HG03175 (cell line): ENCODE measurements around the gene FAM161B.
"Not testable (repeated sequence)": the region's sequence is repeated elsewhere in the genome, so short reads cannot be mapped to it uniquely, and the experiment has no call there.

Experiments
- ATAC-seq: cut with Tn5 transposase; IDR thresholded peaks from one replicate; pipeline ENCODE4 v1.9.1; 2021; ENCODE audit warnings: mild to moderate bottlenecking, moderate library complexity; ENCODE audit not compliant: unreplicated experiment

Gene FAM161B

DNA sequence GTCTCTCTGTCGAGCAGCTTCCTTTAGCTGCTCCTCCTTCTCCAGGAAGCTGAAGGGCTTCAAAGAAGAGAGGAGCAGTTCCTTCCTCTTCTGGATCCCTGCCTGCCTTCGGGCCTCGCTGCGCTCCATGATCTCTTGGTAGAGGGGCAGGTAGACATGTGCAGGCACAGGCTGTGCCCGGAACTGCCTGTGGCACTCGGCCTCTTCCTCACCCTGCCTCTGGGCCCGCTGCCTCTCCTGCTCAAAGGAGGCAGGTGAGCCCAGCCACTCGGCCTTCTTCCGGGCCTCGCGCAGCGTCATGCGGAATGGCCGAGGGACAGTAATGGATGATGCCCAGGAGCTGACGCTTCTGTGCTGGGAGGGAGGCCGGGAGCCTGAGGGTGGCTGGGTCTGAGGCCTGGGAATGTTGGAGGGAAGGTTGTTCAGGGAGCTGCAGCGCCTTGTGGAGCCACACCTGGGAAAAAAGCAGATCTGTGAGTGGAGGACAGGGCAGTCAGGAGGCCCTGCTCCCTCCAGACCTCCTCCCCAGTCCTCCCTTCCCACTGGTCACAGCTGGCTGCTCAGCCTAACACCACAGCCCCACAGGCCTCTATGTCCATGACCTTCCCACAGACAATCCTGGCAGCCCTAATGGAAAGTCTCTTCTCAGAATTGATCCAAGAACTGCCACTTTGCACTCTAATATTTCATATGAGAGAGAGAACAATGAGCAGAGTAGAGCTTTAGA is 5.3 kb downstream of the FAM161B start:
- no peak for ATAC-seq

DNA sequence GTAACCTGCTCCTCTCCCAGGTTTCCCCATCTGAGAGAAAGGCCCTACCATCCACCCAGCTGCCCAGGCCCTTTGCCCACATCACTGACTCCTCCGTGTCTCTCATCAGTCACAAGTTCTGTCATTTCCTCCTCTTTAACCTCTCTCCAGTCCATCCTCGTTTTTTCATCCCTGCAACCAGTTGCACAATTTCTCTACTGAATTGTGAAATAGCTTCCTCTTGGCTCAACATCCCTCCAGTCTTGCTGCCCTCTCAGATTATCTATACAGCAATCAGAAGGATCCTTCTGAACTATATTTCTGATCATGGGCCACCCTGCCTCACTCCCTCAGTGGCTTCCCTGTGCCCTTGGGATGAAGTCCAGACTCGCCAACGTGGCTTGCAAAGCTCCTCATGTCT is 6.8 kb downstream of the FAM161B start:
- ATAC-seq = no peak

DNA sequence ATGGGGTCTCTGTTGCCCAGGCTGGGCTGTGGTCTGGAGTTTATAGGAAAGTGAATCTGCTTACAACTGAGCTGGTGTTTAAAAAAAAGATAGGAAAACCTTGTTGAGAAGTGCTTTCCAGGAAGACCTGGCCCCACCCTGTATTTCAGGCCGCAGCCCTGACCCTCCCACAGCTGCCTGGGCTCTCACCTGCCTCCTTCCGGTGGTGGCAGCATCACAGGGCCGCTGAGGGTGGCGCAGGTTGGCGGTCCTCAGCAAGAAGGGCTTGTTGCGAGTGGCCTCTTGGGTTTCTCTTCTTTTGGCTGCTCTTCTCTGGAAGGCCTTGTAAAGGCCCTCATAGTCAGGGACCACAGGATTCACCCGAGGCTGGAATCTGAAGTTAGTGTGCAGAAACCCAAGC is 7.7 kb downstream of the FAM161B start:
- ATAC-seq = no peak

DNA sequence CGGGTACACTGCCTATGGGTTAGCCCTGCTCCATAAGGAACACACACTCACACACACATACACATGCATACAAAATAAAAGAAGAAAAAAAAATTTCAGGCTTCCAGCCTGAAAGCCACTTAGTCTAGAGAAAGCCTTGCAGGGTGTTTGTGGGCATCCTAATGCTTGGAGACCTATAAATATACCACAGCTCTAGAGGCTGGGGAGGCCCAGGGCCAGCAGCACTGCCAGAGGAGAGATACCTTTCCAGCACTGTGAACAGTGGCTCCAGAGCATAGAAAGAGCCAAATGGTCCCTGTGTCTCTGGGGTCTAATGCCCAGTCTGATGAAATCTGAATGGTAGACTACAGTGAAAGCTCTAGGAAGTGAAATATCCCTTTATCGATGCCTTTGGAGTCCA is 12.9 kb downstream of the FAM161B start:
- ATAC-seq = no peak

DNA sequence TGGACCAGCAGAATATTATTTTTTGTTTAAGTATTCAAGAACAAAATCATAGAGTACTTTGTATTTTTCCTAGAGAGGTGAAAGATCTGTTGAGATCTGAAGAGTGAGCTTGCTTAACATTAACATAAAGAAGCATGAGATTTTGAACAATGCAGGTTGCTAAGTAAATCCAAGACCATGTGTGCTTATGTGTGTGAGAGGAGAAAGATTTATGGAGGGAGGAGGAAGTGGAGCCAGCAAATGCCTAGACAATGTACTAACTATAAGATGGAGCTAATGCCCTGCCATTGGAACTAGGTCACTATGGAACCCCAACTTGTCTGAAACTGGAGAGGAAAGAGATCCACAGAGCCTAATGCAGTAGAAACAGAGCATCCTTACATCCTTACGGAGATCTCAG is 13.3 kb downstream of the FAM161B start:
- ATAC-seq = no peak

DNA sequence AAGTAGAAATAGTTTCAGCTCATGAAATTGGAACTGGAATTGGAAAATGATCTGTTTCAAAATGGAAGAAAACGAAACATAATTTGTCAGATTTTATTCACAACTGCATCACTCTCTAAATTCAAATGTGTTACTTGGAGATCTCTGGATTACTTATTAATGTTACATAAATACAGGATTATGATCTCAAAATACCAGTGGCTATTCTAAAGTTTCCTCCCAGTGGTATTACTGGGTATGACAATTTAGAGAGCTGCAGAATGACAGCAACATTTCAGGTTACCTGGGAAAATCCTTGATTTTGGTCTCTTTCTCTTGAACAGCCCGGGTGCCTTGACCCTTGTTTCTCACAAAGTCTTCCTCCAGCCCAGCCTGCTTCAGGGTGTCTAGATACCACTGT is 14.2 kb downstream of the FAM161B start:
- no peak for ATAC-seq

DNA sequence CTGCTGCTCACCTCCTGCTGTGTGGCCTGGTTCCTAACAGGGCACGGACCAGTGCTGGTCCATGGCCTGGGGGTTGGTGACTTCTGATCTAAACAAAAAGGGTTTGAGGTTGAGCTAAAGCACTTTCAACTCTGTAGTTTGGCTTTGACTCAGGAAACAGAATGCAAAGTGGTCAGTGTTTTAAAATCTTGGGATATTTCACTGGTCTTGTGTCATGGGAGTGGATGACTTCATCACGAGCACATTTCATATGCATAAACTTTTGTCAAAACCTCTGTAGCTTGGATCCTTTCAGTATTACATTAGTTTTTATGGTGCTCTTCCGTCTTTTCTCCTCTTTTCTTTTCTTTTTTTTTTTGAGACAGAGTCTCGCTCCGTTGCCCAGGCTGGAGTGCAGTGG is 25.6 kb downstream of the FAM161B start:
- no peak for ATAC-seq

DNA sequence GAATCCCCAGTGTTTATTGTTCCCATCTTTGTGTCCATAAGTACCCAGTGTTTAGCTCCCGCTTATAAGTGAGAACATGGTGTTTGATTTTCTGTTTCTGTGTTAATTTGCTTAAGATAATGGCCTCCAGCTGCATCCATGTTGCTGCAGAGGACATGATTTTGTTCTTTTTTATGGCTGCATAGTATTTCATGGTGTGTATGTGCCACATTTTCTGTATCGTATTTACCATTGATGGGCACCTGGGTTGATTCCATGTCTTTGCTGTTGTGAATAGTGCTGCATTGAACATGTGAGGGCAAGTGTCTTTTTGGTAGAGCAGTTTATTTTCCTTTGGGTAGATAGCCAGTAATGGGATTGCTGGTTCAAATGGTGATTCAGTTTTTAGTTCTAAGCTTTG is 30.4 kb downstream of the FAM161B start:
- ATAC-seq = not testable (repeated sequence)

DNA sequence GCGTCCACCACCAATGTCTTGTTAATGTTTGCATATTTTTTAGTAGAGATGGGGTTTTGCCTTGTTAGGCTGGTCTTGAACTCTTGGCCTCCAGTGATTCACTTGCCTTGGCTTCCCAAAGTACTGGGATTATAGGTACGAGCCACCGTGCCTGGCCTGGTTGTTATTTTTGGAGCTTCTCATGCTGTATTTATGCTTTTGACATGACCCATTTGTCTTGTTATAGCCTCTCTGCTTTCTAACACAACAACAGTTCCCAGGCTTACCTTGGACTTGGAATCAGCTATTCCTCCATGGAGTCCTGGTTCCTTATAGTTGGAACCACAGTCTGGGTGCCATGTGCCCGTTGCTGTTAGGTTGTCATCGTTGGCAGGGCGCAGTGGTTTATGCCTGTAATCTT is 33.6 kb downstream of the FAM161B start:
- no peak for ATAC-seq

DNA sequence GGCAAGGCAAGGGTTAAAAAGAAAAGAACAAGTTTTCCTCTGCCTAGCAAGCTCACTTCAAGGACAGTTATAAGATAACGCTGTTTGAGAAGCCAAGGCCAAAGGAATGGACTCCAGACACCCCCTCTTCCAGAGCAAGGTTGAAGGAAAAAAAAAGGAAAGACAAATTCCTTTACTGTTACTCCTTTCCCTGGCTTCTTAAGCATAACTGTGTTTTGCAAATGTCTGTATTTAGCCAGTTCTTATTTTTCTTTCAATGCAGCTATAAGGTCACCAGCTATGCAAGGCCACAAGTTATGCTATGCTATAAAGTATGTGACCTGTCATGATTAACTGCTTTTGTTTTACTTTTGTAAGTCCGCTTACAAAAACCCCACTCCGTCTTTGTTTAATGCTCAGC is 36.6 kb downstream of the FAM161B start:
- ATAC-seq = no peak

DNA sequence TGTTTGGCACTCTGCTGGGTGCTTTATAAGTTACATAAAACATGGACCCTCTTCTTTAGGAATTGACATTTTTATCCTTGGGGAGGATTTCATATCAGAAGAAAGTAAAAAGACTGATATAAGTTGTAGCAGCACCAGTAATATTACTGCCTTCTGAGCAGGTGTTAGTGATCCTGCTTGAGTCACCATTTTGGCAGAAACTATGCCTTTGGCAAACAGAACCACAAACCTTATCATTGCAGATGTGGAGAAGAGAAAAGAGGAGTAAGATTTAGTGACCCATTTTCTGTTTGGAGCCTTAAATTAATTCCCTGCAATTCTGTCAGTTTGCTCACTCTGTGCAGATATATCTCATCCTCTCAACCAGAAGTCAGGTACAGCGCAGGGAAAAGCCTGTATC is 40.2 kb downstream of the FAM161B start:
- no peak for ATAC-seq

DNA sequence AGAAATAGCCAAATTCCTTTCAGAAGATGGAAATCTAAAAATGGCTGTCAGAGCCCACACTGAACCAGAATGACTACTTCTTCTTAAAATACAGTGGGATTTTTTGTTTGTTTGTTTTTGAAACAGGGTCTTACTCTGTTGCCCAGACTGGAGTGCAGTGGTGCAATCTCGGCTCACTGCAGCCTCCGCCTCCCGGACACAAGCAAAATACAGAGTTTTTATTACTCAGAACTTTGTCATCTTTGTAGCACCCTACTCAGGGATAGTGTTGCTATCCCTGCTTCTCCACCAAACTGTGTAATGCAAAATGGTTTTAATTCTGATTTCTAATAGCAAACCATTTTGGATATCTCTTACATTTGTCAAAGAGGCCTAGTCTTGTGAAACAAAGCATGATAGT is 46.9 kb downstream of the FAM161B start:
- ATAC-seq = no peak

DNA sequence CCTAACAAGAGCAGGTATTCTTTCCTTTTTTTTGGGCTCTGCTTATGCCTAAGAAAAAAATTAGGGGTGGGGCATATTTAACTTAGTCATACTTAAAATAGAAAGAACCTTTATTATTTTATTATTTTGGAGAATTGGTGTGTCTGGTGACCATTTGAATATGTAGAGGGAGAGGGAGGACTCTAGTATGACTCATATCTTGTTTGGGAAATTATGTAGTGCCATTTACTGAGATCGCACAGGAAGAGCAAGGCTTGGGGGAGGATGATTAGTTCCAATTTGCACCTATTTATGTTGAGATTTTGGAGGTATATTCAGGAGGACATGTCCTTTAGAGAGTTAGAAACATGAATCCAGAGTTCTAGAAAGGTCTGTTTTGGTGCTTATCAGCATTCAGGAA is 53.4 kb downstream of the FAM161B start:
- ATAC-seq = no peak

DNA sequence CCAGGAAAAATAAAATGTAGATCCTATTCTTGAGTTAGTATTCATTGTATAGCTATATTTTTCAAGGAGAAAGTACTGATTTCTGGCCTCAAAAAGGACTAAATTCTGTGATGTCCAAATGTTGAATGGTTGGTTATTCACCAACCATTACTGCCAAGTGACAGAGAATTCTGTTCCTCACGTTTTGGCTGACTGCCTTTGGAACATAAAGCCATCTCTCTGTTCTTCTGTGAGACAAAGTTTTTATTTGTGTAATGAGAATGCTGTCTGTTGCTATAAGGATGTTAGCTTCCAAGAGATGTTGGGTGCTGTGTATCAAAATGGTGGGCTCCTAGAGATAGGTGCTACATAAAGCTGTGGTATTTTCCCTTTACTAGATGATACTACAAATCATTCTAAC is 54.0 kb downstream of the FAM161B start:
- no peak for ATAC-seq

DNA sequence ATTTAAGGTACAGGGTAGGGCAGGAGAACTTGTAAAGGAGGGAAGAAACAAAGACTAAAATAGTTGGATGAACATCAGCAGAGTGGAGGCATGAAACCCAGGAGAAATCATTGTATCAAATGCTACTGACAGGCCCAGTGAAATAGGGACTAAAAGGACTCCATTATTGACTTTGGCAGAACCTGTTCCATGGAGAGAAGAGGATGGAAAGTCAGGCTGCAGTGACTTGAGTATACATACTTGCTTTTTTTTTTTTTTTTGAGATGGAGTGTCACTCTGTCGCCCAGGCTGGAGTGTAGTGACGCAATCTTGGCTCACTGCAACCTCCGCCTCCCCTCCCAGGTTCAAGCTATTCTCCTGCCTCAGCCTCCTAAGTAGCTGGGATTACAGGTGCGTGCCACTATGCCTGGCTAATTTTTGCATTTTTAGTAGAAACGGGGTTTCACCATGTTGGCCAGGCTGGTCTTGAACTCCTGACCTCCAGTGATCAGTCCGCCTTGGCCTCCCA is 55.7 kb downstream of the FAM161B start:
- not testable (repeated sequence) for ATAC-seq

DNA sequence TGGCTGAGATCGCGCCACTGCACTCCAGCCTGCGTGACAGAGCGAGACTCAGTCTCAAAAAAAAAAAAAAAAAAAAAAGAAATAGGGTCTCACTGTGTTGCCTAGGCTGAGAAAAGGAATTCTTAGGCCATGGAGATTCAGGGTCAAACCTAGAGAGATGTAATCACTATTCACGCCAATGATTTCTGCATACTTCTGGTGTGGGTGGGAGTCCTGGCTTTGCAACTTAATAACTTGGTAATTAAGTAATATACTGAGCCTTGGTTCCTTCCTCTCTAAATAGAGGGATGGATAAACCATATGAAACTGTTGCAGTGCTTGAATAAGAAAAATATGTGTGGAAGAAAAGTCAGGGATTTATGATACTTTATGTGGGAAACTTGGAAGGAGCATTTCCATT is 60.5 kb downstream of the FAM161B start:
- ATAC-seq = no peak

DNA sequence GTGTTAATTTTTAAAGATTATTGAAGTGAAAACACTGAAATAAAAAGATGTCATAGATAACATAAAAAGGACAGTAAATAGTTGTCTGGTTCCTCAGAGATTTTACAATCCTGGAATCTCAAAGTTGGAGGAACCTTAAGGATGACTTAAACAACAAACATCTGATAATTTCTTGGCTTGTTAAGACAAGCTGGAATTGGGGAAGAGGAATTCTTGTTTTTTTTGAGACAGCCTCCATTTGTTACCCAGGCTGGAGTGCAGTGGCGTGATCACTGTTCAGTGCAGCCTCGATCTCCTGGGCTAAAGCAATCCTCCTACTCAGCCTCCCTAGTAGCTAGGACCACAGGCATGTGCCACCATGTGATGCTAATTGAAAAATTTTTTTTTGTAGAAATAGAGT is 60.9 kb downstream of the FAM161B start:
- ATAC-seq = no peak

DNA sequence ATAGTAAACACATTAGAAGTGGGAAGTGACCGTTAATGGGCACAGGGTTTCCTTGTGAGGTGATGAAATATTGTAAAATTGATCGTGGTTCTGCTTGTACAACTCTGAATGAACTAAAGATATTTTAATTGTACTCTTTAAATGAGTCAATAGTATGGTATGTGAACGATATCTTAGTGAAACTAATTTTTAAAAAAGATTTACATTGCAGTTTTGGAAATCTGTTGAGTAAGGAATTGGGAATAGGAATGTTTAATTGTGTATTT is 61.5 kb downstream of the FAM161B start:
- no peak for ATAC-seq

DNA sequence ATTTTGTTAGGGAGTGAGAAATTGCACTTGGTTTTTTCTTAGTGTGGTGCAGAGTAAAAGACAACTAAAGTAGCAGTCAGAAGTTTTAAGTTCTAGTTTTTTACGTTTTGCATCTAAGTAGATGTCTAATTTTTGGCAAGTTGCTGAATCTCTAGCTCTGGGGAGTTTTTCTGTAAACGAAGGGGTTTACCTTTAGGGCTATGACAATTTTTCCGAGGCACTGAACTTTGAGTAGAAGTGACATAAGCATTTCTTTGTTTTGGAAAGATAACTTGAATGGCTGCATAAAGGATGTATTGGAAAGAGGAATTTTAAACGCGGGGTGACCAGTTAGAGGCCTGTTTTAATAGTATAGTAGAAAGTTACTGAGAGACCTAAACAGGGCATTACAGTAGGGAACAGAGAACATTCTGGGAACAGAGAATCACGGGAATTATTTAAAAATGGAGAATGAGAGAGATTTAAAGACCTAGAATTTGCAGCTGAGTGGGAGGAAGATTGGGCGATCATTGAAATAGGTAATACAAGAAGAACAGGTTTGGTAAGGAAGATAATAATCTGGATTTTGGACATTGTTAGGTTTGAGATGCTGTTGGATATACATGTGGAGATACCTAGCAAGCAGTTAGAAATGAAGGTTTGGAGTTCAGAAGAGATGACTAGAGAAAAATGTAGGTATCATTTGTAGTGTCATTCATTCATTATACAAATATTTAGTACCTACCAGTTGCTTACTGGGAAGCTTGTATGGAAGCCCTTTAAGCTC is 62.0 kb downstream of the FAM161B start:
- ATAC-seq = no peak

DNA sequence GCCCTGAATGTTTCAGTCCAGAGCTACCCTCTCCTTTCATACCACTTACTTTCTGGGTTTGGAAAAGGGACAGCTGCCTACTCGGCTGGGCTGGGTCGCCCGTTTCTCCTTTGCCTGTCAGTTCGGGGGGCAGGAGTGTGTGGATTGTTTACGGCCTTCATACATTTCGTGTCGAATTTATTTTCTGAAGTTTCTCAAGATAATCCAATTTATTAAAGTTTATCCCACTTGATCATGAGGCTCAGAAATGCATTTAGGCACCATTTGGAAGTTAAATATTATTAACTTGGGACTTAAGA is 62.6 kb downstream of the FAM161B start:
- no peak for ATAC-seq

DNA sequence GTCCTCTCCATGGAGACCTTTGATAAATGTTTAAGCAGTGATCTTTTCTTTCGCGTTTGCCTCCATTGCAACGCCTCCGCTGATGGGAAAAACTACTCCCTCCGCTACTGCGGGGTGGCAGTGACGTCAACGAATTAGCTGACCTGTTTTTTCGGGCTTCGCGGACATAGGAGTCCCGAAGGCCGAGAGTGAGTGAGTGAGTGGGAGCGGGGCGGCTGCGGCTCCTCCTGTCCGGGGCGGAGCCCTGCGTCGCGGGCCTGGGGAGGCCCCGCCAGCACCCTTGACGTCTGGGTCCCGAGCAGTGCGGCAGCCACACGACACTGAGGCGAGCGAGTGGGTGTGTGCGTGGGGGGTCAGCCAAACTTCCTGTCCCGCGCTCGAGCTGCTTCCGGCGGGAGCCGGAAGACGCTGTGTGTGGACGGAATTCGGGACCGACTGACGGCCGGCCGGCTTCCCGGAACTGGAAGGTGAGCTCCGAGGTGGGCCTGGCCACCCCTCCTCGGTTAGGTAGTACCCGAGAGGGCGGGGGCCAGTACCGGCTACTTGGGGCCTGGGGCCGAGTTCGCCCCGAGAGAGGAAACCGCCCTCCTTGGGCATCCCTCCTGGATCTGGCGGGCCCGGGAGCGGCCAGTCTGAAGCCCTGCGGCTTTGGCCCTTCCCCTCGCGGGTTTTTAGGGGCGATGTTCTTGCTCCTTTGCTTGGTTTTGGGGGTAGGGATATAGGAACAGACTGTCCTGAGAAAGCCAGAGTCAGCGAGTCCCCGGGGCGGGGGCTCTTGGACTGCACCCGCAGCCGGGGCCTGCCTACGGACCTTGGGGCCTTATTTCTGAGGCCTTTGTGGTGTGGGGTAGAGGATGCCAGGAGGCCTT is 63.2 kb downstream of the FAM161B start, which contains the start of gene ZNF410:
TSS of gene ZNF410 (plus strand) at position 411 of the 869 bp plus-strand sequence. CDS start 5,317 bp downstream, outside the sequence.
- ATAC-seq = peak; percentile 98
